Measurements from ENCODE around the gene TENM3. TPM values are rescaled to one million over a fixed set of nuclear protein-coding genes. Genes with fewer than 3 reads are reported as not detected.

TENM3 gene
- polyA plus RNA-seq, 1 of the 3 experiments (the other 2 are of a cell fraction), result 10.4 TPM

- no peak for TF ChIP-seq MEF2A (IDR thresholded peaks at IDR 0.05; ENCODE audit: borderline replicate concordance, low read depth)
- TF ChIP-seq, protein P1, sequence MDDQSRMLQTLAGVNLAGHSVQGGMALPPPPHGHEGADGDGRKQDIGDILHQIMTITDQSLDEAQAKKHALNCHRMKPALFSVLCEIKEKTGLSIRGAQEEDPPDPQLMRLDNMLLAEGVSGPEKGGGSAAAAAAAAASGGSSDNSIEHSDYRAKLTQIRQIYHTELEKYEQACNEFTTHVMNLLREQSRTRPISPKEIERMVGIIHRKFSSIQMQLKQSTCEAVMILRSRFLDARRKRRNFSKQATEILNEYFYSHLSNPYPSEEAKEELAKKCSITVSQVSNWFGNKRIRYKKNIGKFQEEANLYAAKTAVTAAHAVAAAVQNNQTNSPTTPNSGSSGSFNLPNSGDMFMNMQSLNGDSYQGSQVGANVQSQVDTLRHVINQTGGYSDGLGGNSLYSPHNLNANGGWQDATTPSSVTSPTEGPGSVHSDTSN (IDR thresholded peaks at IDR 0.05), result no peak
- TF ChIP-seq NRF1 (IDR thresholded peaks at IDR 0.05; ENCODE audit: low read depth, low read length), result no peak
- no peak for TF ChIP-seq RFX5 (IDR thresholded peaks at IDR 0.05; ENCODE audit: low read length)
- no peak for TF ChIP-seq GATA2 (CRISPR knock-in tag; IDR thresholded peaks at IDR 0.05)
- ChIA-PET POLR2A (no interaction called here), CTCF (interaction anchor here (1.0 kb wide), 1 partner anchor 10 kb away, joined by 3 read pairs; no protein-coding TSS in a partner anchor)
- Histone ChIP-seq H3K4me1 (ENCODE audit: control insufficient read depth in 1 of 2, insufficient read depth in 2 of 2, low read depth in 1 of 2, low read length in 1 of 2) (no peaks in the 10 kb centered on the region; a peak in 1 of 4 replicates), H3K27me3 (ENCODE audit: insufficient read depth) (no peaks in the 10 kb centered on the region), H3K4me2 (no peak overlapping the region), H3K9me3 (0 out of 2 replicates have a peak, but pooled peaks cover 4% of the 10 kb centered on the region), H3K36me3 (replicated peaks in 1 of 2; ENCODE audit: control insufficient read depth in 1 of 2, insufficient read depth in 2 of 2, low read length in 1 of 2) (no peaks in the 10 kb centered on the region), H4K20me1 (ENCODE audit: insufficient read depth) (no peaks in the 10 kb centered on the region), H3K9me2 (no peaks in the 10 kb centered on the region), H3K9ac (no peak overlapping the region), H3K27ac (ENCODE audit: low read depth in 2 of 2, low read length in 1 of 2) (no peak overlapping the region), H3K79me2 (ENCODE audit: insufficient read depth) (no peaks in the 10 kb centered on the region), H3F3A (replicated peaks; ENCODE audit: insufficient read depth) (no peaks in the 10 kb centered on the region), H2AFZ (ENCODE audit: low read depth) (no peak overlapping the region), H3K4me3 (ENCODE audit: low read depth in 2 of 2, low read length in 1 of 2) (no peak overlapping the region)
- 90% methylated on average over 5 of the region's 6 CpGs for WGBS (ENCODE audit: low lambda C conversion rate)
- DNase-seq, result no peak
These were observed 270.5 kb downstream of the TENM3 start for GRCh38 chr4:182513587-182514291.

DNA sequence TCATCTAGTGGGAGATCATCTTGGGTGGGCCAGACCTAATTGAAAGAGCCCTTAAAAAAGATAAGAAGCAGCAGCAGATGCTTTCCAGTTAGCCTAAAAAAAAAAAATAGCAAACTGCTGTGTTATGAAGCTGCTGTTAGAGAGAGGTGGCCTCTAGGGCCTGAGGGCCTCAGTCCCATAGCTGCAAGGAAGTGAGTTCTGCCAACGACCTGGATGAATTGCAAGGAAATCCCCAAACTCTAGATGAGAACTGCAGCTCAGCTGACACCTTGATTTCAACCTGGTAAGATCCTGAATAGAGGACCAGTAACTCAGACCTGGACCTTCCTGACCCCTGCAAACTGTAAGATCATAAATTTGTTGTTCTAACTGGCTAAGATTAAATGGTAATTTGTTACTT, 275.2 kb downstream of the TENM3 start:
- Histone ChIP-seq H3K27ac (ENCODE audit: low read depth in 2 of 2, low read length in 1 of 2) (no peak overlapping the region), H3K27me3 (ENCODE audit: insufficient read depth) (no peaks in the 10 kb centered on the region), H4K20me1 (ENCODE audit: insufficient read depth) (no peaks in the 10 kb centered on the region), H3K9ac (no peak overlapping the region), H3K4me1 (ENCODE audit: control insufficient read depth in 1 of 2, insufficient read depth in 2 of 2, low read depth in 1 of 2, low read length in 1 of 2) (no peaks in the 10 kb centered on the region; a peak in 1 of 4 replicates), H3K36me3 (replicated peaks in 1 of 2; ENCODE audit: control insufficient read depth in 1 of 2, insufficient read depth in 2 of 2, low read length in 1 of 2) (no peaks in the 10 kb centered on the region), H3K4me2 (no peak overlapping the region), H3K79me2 (ENCODE audit: insufficient read depth) (no peaks in the 10 kb centered on the region), H3F3A (replicated peaks; ENCODE audit: insufficient read depth) (no peaks in the 10 kb centered on the region), H3K9me2 (no peaks in the 10 kb centered on the region; the same call in 1 of the 2 replicates), H3K9me3 (0 out of 2 replicates have a peak, but pooled peaks cover 4% of the 10 kb centered on the region), H2AFZ (ENCODE audit: low read depth) (no peak overlapping the region), H3K4me3 (ENCODE audit: low read depth in 2 of 2, low read length in 1 of 2) (no peak overlapping the region)
- no peak for TF ChIP-seq ZBTB33 (IDR thresholded peaks at IDR 0.05; ENCODE audit: borderline replicate concordance, low read depth)
- no peak for TF ChIP-seq REST (IDR thresholded peaks at IDR 0.05; ENCODE audit: low read depth, low read length)
- TF ChIP-seq MXI1 (IDR thresholded peaks at IDR 0.05; ENCODE audit: low read depth, low read length), result no peak
- TF ChIP-seq NRF1 (IDR thresholded peaks at IDR 0.05; ENCODE audit: low read depth, low read length), result no peak
- TF ChIP-seq FOSL2 (IDR thresholded peaks at IDR 0.05; ENCODE audit: borderline replicate concordance, low read depth), result no peak
- TF ChIP-seq GATA2 (CRISPR knock-in tag; IDR thresholded peaks at IDR 0.05), result no peak
- TF ChIP-seq SIN3A (IDR thresholded peaks at IDR 0.05; ENCODE audit: borderline replicate concordance, low read depth, low read length), result no peak
- TF ChIP-seq RFX5 (IDR thresholded peaks at IDR 0.05; ENCODE audit: low read length), result no peak
- no peak for TF ChIP-seq TEAD4 (IDR thresholded peaks at IDR 0.05; ENCODE audit: borderline replicate concordance, insufficient read depth)
- TF ChIP-seq TAF1 (IDR thresholded peaks at IDR 0.05; ENCODE audit: borderline replicate concordance, low read depth, low read length), result no peak
- no peak for TF ChIP-seq IRF3 (IDR thresholded peaks at IDR 0.05; ENCODE audit: low read depth, low read length)
- no peak for TF ChIP-seq SMC3 (IDR thresholded peaks at IDR 0.05; ENCODE audit: low read depth, low read length)
- no peak for TF ChIP-seq EZH2phosphoT487 (IDR thresholded peaks at IDR 0.05; ENCODE audit: borderline replicate concordance, low read depth)
- POLR2A ChIA-PET, result no interaction called here
- CTCF ChIA-PET, result no interaction called here
- DNase-seq, result no peak
- WGBS (ENCODE audit: low lambda C conversion rate), result 22% methylated on average over 1 of the region's 1 CpG
